Measurements from ENCODE around the gene GRAP.

The GRAP gene

GRCh38 chr17:18981335-18981641, 65.5 kb downstream of the GRAP start:
- no peak for DNase-seq

GRCh38 chr17:18980682-18981334, 65.9 kb downstream of the GRAP start:
- no peak for DNase-seq

- no peak for DNase-seq
Measured at GRCh38 chr17:18978655-18979054, 68.1 kb downstream of the GRAP start.

- DNase-seq, result no peak
Measured at GRCh38 chr17:18978050-18978449, 68.7 kb downstream of the GRAP start.

- no peak for DNase-seq
Measured at GRCh38 chr17:18977646-18978045, 69.1 kb downstream of the GRAP start.

- no peak for DNase-seq
Measured at GRCh38 chr17:18977021-18977420, 69.7 kb downstream of the GRAP start.

GRCh38 chr17:18976201-18976600, 70.6 kb downstream of the GRAP start:
- no peak for DNase-seq

- no peak for DNase-seq
Measured at GRCh38 chr17:18975597-18975996, 71.2 kb downstream of the GRAP start.

- DNase-seq, result no peak
Measured at GRCh38 chr17:18974407-18975149, 72.2 kb downstream of the GRAP start.

- DNase-seq, result no peak
Measured at GRCh38 chr17:18971801-18972200, 75.0 kb downstream of the GRAP start.

All from hematopoietic multipotent progenitor cell treated with erythropoietin and hydrocortisone succinate and interleukin-3 and kit ligand, for 8 days (in vitro differentiated cells).